ENCODE data around the gene ATRAID.

Gene ATRAID

DNA sequence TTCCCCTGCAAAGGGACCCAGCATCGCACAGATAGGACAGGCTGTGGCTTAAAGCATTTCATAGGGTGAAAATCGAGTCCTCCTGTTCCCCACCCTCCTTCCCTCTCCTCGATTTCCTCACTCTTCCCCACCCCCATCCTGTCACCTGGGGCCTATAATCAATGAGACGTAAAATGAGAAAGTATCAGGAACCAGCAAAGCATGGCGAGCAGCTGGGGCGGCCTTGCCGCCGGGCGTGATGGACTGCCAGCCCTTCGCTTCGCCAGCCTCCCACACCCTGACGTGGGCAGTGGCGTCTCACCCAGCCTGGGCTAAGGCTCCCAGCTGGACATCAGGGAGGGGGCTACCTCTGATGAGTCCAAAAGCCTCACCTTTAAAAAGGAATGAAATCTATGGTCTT lies 39.9 kb downstream of the ATRAID start:
- no peak for DNase-seq

DNA sequence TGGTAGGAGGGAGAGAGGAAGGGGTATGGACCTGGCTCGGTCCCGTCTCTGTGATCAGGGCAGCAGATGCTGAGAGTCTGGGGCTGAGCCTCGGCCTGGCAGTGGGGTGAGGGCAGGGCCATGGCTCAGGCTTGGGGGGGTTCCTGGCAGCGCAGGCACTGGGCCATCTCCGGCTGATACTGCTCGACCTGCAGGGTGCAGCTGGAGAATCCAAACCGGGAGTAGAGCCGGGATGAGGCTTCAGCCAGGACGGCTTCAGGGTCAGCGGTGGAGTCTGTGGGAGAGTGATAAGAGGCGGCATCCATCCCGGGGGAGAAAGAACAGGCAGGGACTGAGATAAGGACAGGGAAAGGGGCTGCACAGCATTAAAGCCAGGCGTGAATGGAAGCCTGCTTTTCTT lies 43.3 kb downstream of the ATRAID start:
- no peak for DNase-seq

DNA sequence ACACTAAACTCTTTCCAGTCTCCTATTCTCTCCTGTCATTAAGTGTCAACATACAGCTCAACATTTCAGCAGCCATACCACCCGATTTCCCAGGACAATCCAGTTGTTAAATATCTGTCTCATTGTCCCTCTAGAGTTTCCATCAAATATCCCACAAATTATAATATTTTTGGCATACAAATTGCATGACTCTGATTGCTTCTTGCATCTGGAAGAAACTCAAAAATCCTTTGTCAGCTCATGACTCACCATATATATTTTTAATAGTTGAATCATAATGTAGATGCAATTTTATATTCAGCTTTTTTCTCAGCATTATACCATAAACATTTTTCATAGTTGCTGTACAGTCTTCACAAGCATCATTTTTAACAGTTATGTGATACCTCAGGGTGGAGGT lies 43.8 kb downstream of the ATRAID start:
- DNase-seq = no peak

DNA sequence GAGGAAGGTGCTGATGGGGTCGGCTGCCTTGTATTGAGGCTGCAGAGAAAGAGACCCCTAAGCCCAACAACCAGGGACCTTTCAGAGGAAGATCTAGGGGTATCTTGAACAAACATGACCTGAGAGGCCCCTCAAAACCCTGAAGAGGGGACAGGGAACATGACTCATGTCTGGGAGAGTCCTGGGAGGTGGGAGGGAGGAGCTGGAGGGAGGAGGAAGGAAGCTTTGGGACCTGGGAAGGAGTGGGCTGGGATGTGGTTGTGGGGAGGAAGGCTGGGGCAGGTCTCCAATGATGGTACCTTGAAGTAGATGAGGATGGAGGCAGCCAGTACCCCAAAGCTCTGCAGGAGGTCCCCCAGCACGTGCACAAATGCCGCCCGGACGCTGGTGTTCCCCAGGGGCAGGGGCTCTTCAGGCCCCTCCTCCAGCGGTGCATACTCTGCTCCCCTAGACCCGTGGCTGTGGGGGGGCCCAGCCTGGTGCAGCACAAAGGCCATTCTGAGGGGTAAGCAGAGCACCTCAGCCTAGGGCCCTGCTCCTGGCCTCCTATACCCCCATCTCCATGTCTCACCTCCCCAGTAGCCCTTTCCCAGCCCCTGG lies 45.1 kb downstream of the ATRAID start:
- no peak for DNase-seq

DNA sequence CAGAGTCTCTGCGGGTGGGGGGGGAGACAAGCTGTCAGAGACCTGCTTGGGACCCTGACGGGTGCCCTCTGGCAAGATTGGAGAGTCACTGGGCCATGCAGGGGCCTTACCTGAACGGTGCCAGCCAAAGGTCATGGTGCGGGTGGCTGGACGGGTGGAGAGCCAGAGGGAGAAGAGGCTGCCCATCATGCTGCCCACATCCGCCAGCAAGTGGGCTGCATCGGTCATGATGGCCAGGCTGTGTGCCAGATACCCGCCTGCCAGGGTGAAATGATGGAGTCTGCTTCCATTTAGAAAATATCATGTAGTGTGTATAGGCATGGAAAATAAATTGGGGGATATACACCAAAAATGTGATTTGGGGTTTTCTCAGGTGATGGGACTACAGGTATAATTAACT lies 46.2 kb downstream of the ATRAID start:
- no peak for DNase-seq

GRCh38 chr2:27261241-27261925 lies 49.5 kb downstream of the ATRAID start:
- DNase-seq = no peak

- no peak for DNase-seq
These were observed 50.1 kb downstream of the ATRAID start for GRCh38 chr2:27261926-27262298.

- peak; percentile 86 for DNase-seq
These were observed 50.8 kb downstream of the ATRAID start, which contains the start of gene SLC30A3 for GRCh38 chr2:27262379-27263286. Gene SLC30A3, minus strand, starts transcription at chr2:27263047. Its CDS starts 141 bp downstream, at chr2:27262906.

GRCh38 chr2:27263287-27264252 lies 51.7 kb downstream of the ATRAID start:
- DNase-seq = no peak

DNA sequence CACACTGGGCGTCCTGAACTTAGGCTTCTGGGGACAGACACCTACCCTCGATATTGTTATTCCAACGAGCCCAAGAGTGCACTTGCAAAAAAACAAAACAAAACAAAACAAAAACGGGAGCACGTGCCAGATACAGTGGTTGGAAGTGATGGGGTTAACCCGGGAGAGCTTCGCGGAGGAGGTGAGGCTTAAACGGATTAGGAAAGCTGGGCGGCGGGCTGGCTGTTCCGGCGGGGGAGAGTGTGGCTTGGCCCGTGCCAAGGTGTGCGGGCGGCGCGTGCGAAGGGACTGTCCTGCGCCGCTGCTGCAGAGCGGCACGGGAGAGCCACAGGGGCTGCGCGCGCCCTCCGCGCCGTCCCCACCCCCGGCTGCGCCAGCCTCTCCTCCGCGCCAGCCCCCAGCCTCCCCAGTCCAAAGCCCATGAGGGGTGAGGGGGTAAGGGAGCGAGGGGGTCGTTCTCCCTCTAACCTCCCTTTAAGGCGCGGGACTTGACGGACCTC lies 52.5 kb downstream of the ATRAID start:
- no peak for DNase-seq

DNA sequence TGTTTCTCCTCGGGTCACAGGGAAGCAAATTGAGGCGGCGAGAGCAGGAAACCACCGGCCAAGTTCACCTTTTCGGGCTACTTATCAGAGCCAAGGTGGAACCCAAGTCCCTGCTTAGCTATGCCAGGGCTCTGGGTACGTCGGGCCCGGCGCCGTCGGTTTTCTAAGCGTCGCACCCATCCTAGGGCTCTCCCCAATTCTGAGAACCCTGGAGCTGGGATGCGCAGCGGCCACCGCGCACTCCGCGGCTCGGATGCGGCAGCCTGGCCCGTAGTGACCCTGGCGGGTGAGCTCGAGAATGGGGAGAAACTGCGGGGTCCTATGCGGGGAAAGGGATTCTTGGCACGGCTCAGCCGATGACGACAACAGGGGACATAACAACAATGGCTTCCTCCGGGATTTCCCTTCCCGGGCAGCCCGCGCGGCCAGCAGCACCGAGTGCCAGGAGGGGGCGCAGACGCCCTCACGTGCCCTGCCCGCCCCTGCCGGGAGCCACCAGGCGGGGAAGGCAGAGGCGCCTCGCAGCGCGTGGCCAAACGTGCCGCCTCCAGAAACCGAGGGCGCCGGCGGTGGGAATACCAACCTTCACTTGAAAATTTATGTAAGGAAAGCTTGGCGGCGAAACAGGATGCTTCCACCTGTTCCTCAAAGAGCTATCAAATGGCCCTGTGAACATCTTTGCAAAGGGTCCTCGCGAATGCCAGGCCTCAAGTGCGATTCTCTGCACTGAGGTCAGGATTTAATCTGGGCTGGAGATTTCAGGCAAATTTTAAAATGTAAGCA lies 53.1 kb downstream of the ATRAID start:
- DNase-seq = peak; percentile 88

DNA sequence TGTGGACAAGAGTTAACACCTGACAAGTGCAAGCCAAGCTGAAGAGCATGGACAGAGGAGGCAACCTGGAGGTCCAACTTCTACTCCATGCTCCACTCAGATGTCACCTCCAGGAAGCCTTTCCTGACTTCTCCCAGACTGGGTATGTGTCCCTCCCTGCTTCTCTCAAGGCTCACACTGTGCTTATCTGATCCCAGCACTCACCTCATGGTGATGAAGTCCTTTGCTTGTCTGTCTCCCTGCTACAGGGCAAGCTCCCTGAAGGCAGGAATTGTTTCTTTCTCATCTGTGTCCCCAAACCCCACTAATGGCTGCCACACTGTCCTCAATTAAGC lies 53.7 kb downstream of the ATRAID start:
- DNase-seq = no peak

Measured in activated effector memory CD4-positive, alpha-beta T cell treated with anti-CD3 and anti-CD28 coated beads, Interleukin-2, amount 50 U/mL, for 16 hours (primary cell).